NT2/D1 (cell line): Measurements from ENCODE around the gene WFDC8.

Experiments used
- YY1 ChIP-seq: IDR thresholded peaks from 2 replicates; pipeline ENCODE4 v1.6.1; 2011; ENCODE audit not compliant: insufficient read length, insufficient read depth
- ZNF274 ChIP-seq: IDR thresholded peaks from 2 replicates; pipeline ENCODE4 v1.6.1; 2011; ENCODE audit warnings: mild to moderate bottlenecking, low read depth, low read length

DNA sequence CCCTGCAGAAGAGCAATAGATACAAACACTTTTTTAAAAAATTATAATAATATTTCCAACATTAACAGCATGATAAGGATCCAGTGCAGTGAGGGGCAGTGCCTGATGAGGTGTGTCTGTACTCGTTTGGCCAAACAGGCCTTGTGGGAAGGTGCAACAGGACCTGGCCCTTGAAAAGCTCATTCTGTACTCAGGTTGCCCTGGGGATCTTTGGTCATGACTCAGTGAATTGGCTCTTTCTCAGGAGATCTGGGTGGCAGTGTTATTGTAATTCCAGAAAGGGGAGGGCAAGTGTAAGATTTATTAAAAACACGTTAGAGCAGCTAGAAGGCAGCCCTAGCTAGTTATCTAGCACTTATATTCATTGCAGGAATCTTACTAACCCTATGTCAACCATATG lies 60.8 kb downstream of the WFDC8 start:
- TF ChIP-seq ZNF274 (no peak), YY1 (no peak)
